Stomach (tissue), 9 donors: ENCODE measurements around the gene SCARF1. TPM values are rescaled to one million over a fixed set of nuclear protein-coding genes. Genes with fewer than 3 reads are reported as not detected.

Source experiments
- DNase-seq, 2 donors: peaks; one replicate each; pipeline versions ENCODE4 v3.0.0 to v3.0.0-alpha.2; 2013 to 2019
- H3K27ac ChIP-seq, 5 donors: fragments of 200-600 bp in 4 of 5; sonication (generic) in 4 of 5; one replicate each; pipeline ENCODE4 v1.5.1; 2013 to 2019; ENCODE audit warnings: mild to moderate bottlenecking in 1 of 5, moderate library complexity in 1 of 5
- H3K27me3 ChIP-seq, 3 donors: fragments of 200-600 bp; sonication (generic); one replicate each; pipeline ENCODE4 v1.5.1; 2017 to 2019; ENCODE audit warnings: mixed run types in 1 of 3
- H3K36me3 ChIP-seq, 4 donors: fragments of 200-600 bp; sonication (generic); 1 replicate in 3 of 4; 2 replicates in 1 of 4; pipeline ENCODE4 v1.5.1; 2016 to 2019
- H3K4me1 ChIP-seq, 4 donors: fragments of 200-600 bp; sonication (generic); one replicate each; pipeline ENCODE4 v1.5.1; 2016 to 2019
- H3K4me3 ChIP-seq, 4 donors: fragments of 200-600 bp; sonication (generic) in 3 of 4; one replicate each; pipeline ENCODE4 v1.5.1; 2016 to 2019; ENCODE audit warnings: mild to moderate bottlenecking in 1 of 4
- H3K9me3 ChIP-seq, 4 donors: fragments of 200-600 bp; sonication (generic); one replicate each; pipeline ENCODE4 v1.5.1; 2016 to 2019
- EP300 ChIP-seq: sonication (generic); formaldehyde crosslinking; IDR thresholded peaks from one replicate; pipeline ENCODE4 v1.6.1; 2017; ENCODE audit warnings: antibody characterized with exemption
- POLR2A ChIP-seq, 4 donors: fragments of 450-650 bp; IDR thresholded peaks; one replicate each; pipeline ENCODE4 v1.6.1; 2016; ENCODE audit warnings: antibody characterized with exemption in 4 of 4, control low read depth in 2 of 4, mild to moderate bottlenecking in 1 of 4, moderate library complexity in 1 of 4
- POLR2AphosphoS5 ChIP-seq, 3 donors: sonication (generic); formaldehyde crosslinking; IDR thresholded peaks; one replicate each; pipeline ENCODE4 v1.6.1; 2016; ENCODE audit warnings: antibody characterized with exemption in 3 of 3
- WGBS, 5 donors: extraction: QIAGEN DNeasy Blood & Tissue Kit in 3 of 5; methylation state at CpG; one replicate each; pipeline versions ENCODE4 v1.1.5 to v1.1.7; 2013 to 2018; 5-methylcytosine and 5-hydroxymethylcytosine counted together
- intact Hi-C: fragments of 100-400 bp; cut with DNase I; formaldehyde crosslinking; loops from one replicate; pipeline ENCODE4 v1.15.1; 2023; ENCODE audit warnings: low total_unique reads
- polyA plus RNA-seq, 3 donors: library from polyadenylated mRNA; stranded (reverse); fragments of 200-250 nt; gene quantifications; one replicate each; pipeline ENCODE4 v1.2.3, GENCODE V29; 2013
- total RNA-seq, 5 donors: library from RNA; depleted of rRNA; stranded (reverse); fragments of >200 nt; gene quantifications; one replicate each; pipeline versions ENCODE4 v1.1.0 to v1.2.3, GENCODE V29; 2014 to 2016
- TF ChIP-seq, protein P1 (sequence below), 7 experiments: fragments of 450-650 bp in 4 of 7; fragments of 200-600 bp in 3 of 7; sonication (generic) in 3 of 7; IDR thresholded peaks; one replicate each; pipeline ENCODE4 v1.5.1; 2016 to 2019; ENCODE audit warnings: antibody characterized with exemption in 7 of 7, control low read depth in 2 of 7, mild to moderate bottlenecking in 1 of 7
- donor health status: healthy with polysubstance abuse.
- donor health status: Bipolar disorder and iron deficiency.
- donor health status: healthy.

The SCARF1 gene
- total and polyA plus RNA-seq, 8 donors, result 1.4 to 119 (median 5.6) TPM

DNA sequence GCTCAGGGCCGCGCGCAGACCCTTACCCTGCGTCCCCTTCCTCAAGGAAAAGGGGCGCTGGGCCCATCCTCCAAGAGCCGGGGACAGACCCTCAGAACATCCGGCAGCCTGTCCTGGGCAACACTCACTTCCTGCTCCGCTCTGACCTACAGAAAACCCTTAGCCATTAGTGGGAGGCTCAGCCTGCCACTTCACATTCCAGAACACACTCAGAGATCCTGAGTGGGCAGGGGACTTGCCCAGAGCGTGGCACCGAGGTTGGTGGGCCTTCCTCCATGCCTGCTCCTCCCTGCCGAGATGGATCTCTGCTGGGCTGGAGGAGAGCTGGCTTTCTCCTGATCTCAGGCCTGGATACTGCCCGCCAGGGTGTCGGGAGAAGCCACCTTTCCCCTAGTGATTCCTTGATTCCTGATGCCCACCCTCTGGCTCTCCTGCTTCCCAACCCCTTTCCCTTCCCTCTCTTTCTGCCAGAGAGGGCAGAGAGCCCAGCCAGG, 1.5 kb downstream of the SCARF1 start:
- TF ChIP-seq POLR2A (IDR thresholded peaks at IDR 0.05) (no peak), POLR2AphosphoS5 (IDR thresholded peaks at IDR 0.05) (peak in 1 of 3 donors; percentile 12)
- intact Hi-C loops, result no loop called here
- Histone ChIP-seq H3K36me3 (peaks cover 0 to 5% (median 4%) of the 10 kb centered on the region in 4 donors), H3K4me3 (peak overlapping the region; percentile 48 to 60 (median 58)), H3K4me1 (peaks cover 26 to 65% (median 55%) of the 10 kb centered on the region in 4 donors), H3K9me3 (no peaks in the 10 kb centered on the region), H3K27ac (peak overlapping the region; percentile 31 to 82 (median 68)), H3K27me3 (no peaks in the 10 kb centered on the region)
- WGBS, 5 donors, result 19 to 57% (median 24%) methylated on average over 3 to 13 of the region's 13 CpGs
- peak in 1 of 2 donors; percentile 51 for DNase-seq

DNA sequence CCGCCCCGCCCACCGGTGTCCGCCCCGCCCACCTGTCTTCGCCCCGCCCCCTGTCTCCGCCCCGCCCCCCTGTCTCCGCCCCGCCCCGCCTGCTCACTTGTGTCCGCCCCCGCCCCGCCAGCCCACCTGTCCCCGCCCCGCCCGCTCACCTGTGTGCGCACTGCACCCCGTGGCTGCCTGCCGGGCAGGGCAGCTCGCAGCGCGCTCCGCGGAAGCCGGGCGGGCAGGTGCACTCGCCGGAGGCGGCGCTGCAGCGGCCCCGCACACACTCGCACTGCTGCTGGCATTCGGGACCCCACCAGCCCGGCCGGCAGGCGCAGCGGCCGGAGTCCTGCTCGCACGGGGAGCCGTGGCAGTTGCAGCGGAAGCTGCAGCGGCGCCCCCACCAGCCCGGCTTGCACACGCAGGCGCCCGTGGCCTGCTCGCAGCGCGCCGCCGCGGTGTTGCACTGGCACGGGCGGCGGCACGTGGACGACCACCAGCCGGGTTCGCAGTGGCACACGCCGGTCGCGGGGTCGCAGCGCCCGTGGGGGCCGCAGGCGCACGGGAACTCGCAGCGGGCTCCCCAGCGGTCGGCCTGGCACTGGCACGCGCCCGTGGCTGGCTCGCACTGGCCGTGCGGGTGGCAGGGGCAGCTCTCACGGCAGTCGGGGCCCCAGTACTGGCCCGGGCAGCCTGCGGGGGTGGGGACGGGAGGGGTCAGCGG, 2.1 kb downstream of the SCARF1 start:
- peaks cover 23 to 62% (median 51%) of the 10 kb centered on the region in 4 donors for H3K4me1 ChIP-seq
- H3K27me3 ChIP-seq, result no peaks in the 10 kb centered on the region
- peaks cover 0 to 5% (median 4%) of the 10 kb centered on the region in 4 donors for H3K36me3 ChIP-seq
- 0 to 1% (median 1%) methylated on average over 14 to 87 of the region's 90 CpGs; no CpG with 5 or more reads in 1 of the 5 donors for WGBS, 5 donors
- TF ChIP-seq POLR2A (IDR thresholded peaks at IDR 0.05) (no peak), POLR2AphosphoS5 (IDR thresholded peaks at IDR 0.05) (peak in 2 of 3 donors; percentile 57 to 65), EP300 (no peak)
- TF ChIP-seq, protein P1, sequence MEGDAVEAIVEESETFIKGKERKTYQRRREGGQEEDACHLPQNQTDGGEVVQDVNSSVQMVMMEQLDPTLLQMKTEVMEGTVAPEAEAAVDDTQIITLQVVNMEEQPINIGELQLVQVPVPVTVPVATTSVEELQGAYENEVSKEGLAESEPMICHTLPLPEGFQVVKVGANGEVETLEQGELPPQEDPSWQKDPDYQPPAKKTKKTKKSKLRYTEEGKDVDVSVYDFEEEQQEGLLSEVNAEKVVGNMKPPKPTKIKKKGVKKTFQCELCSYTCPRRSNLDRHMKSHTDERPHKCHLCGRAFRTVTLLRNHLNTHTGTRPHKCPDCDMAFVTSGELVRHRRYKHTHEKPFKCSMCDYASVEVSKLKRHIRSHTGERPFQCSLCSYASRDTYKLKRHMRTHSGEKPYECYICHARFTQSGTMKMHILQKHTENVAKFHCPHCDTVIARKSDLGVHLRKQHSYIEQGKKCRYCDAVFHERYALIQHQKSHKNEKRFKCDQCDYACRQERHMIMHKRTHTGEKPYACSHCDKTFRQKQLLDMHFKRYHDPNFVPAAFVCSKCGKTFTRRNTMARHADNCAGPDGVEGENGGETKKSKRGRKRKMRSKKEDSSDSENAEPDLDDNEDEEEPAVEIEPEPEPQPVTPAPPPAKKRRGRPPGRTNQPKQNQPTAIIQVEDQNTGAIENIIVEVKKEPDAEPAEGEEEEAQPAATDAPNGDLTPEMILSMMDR (IDR thresholded peaks at IDR 0.05), result peak in 2 of 7 experiments; percentile 21 to 35
- DNase-seq, result peak; percentile 92 to 93
- intact Hi-C loops, result no loop called here
- peak overlapping the region; percentile 31 to 82 (median 68) for H3K27ac ChIP-seq
- no peaks in the 10 kb centered on the region for H3K9me3 ChIP-seq
- H3K4me3 ChIP-seq, result peak overlapping the region; percentile 48 to 60 (median 58)

DNA sequence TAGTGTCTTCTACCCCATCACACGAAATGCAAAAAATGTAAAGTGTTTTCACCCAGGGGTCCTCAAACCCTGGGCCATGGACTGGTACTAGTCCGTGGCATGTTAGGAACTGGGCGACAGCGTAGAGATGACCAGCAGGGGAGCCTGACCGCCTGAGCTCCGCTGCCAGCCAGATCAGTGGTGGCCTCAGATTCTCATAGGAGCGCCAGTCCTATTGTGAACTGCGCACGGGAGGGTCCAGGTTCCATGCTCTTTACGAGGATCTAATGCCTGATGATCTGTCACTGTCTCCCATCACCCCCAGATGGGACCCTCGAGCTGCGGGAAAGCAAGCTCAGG, 4.5 kb downstream of the SCARF1 start:
- WGBS, 5 donors, result 59 to 77% (median 70%) methylated on average over 12 of the region's 12 CpGs

DNA sequence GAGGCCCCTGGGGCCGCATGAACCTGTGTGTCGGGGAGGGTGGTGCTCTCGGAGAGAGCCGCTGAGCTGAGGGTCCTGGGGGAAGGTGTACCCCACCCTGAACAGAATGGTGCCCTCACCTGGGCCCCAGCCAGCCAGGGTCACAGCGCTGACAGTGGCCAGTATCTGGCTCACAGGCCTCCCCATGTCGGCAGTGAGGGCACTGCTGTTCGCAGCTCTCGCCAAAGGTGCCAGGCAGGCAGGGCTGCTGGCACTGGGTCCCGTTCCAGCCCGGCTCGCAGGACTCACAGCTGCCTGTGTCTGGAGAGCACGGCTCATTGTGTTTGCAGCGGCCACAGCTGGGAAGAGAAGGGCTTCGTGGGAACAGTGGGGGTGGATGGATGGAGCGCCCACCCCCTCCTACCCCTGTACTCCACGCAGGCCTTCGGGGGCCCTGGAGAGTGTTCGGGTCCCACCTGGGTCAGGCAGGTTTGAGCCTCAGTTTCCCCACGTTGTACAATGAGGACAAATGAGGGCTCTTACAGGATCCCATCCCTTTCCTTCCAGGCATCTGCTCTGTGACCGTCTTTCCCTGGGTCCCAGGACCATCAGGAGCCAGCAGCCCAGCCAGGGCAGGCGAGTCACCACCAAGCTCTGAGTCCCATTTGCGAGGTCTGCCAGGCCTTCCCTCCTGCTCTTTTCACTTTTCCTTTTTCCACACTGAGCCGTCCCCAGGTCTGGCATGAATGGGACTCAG, 5.0 kb downstream of the SCARF1 start:
- no peak for TF ChIP-seq POLR2AphosphoS5 (IDR thresholded peaks at IDR 0.05)
- TF ChIP-seq POLR2A (IDR thresholded peaks at IDR 0.05), result no peak
- no peak for TF ChIP-seq EP300
- TF ChIP-seq, protein P1 (IDR thresholded peaks at IDR 0.05), result no peak
- 52 to 74% (median 63%) methylated on average over 22 to 23 of the region's 23 CpGs for WGBS, 5 donors
- H3K9me3 ChIP-seq, result no peaks in the 10 kb centered on the region
- H3K27ac ChIP-seq, result no peak overlapping the region
- H3K4me3 ChIP-seq, result no peak overlapping the region
- peaks cover 0 to 14% (median 10%) of the 10 kb centered on the region in 4 donors for H3K36me3 ChIP-seq
- H3K27me3 ChIP-seq, result no peaks in the 10 kb centered on the region
- peak; percentile 35 to 76 for DNase-seq
- peaks cover 12 to 37% (median 30%) of the 10 kb centered on the region in 4 donors for H3K4me1 ChIP-seq
- intact Hi-C loops, result no loop called here

More for the DNA sequence above, 4.5 kb downstream of the SCARF1 start:
- TF ChIP-seq EP300 (no peak), POLR2AphosphoS5 (IDR thresholded peaks at IDR 0.05) (no peak), POLR2A (IDR thresholded peaks at IDR 0.05) (no peak)
- TF ChIP-seq, protein P1 (IDR thresholded peaks at IDR 0.05), result no peak
- no peaks in the 10 kb centered on the region for H3K9me3 ChIP-seq
- H3K27me3 ChIP-seq, result no peaks in the 10 kb centered on the region
- peaks cover 12 to 42% (median 34%) of the 10 kb centered on the region in 4 donors for H3K4me1 ChIP-seq
- H3K4me3 ChIP-seq, result no peak overlapping the region
- H3K27ac ChIP-seq, result no peak overlapping the region
- intact Hi-C loops, result no loop called here
- peak in 1 of 2 donors; percentile 7 for DNase-seq
- H3K36me3 ChIP-seq, result peaks cover under 1 to 11% (median 7%) of the 10 kb centered on the region in 4 donors
